GM12874 (cell line): Measurements from ENCODE around the gene KAZN.

Experiments used
- CTCF ChIP-seq: IDR thresholded peaks from 2 replicates; pipeline ENCODE4 v1.5.1; 2011; ENCODE audit warnings: low read depth, mild to moderate bottlenecking, control low read depth, low read length, moderate library complexity; ENCODE audit not compliant: insufficient read depth

The KAZN gene

GRCh38 chr1:14794906-14795305, 196.4 kb downstream of the KAZN start:
- TF ChIP-seq CTCF = no peak

GRCh38 chr1:14795589-14795988, 197.1 kb downstream of the KAZN start:
- TF ChIP-seq CTCF = no peak

- no peak for TF ChIP-seq CTCF
Measured at GRCh38 chr1:14800014-14800413, 201.5 kb downstream of the KAZN start.

DNA sequence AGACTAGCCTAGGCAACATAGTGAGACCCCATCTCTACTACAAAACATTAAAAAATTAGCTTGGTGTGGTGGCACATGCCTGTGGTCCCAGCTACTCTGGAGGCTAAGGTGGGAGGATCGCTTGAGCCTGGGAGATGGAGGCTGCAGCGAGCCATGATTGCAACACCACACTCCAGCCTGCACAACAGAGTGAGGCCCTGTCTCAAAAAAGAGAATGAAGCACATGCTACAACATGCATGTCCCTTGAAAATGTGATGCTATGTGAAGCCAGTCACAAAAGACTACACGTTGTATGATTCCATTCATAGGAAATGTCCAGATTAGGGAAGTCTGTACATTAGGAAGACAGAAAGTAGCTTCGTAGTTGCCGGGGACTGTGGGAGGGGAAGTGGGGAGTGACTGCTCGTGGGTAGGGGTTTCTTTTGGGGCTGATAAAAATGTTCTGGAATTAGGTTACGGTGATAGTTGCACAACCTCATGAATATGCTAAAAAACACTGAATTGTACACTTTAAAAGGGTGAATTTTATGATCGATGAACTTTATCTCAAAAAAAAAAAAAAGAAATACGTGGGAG, 202.1 kb downstream of the KAZN start:
- no peak for TF ChIP-seq CTCF

- TF ChIP-seq CTCF = no peak
Measured at GRCh38 chr1:14803002-14803789, 204.7 kb downstream of the KAZN start.

- 0 out of 2 replicates have a peak, but pooled peaks have one; percentile 25 for TF ChIP-seq CTCF
Measured at GRCh38 chr1:14804626-14805025, 206.1 kb downstream of the KAZN start.

DNA sequence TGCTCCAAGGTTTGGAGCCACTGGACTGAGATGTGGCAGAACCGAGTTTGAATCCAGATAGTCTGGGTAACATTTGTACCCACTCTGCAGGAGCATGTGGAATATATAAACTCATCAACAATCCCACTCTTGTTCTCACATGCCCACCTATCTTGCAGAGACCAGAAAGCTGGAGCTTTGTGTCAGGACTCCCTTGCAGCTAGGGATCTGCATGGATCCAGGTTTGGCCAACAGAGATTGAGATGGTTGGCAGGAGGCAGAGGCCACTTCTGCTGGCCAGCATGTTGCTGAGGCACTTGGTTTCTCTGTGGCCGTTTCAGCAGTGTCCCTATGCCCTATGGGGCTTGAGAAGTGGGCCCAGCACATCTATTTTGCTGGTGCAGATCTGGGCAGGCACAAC, 208.3 kb downstream of the KAZN start:
- no peak for TF ChIP-seq CTCF
